Islet of Langerhans (tissue), 1 donor: Measurements from ENCODE around the gene DENND1A.

Experiments
- FAIRE-seq: peaks from one replicate; lab custom pipeline; 2011; peaks lifted over from hg19 to GRCh38; lab: Jason Lieb, UNC

The DENND1A gene

DNA sequence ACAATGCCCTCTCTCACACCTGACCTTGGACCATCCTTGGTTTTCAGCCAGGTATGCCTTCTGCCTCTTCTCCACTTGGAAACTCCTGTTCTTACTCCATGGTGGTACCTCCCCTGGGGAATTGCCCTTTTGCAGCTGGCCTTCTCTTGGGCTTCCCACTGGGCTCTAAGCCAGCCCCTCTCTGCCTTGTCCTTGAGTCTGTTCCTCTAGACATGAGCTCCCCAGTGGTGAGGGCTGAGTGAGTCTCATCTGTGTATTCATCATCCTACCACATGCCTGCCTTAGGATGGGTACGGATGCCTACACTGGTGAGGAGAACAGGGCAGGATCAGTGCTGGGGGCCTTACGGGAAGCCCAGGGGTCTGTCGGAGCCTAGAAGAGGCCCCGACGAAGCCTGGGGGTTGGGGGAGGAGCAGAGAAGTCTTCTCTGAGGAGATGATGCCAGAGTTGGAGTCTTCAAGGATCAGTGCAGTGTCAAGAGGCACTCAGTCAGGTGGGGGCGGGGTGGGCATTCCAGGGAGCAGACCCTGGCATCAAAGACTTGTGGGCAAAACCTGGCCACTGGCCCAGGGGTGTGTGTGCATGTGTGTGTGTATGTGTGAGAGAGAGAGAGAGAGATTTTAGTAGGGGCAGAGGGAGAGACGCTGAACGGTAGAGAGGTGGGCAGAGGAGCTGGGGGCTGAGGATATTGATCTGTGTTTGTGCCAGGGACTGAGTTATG lies 579.2 kb downstream of the DENND1A start:
- no peak for FAIRE-seq

DNA sequence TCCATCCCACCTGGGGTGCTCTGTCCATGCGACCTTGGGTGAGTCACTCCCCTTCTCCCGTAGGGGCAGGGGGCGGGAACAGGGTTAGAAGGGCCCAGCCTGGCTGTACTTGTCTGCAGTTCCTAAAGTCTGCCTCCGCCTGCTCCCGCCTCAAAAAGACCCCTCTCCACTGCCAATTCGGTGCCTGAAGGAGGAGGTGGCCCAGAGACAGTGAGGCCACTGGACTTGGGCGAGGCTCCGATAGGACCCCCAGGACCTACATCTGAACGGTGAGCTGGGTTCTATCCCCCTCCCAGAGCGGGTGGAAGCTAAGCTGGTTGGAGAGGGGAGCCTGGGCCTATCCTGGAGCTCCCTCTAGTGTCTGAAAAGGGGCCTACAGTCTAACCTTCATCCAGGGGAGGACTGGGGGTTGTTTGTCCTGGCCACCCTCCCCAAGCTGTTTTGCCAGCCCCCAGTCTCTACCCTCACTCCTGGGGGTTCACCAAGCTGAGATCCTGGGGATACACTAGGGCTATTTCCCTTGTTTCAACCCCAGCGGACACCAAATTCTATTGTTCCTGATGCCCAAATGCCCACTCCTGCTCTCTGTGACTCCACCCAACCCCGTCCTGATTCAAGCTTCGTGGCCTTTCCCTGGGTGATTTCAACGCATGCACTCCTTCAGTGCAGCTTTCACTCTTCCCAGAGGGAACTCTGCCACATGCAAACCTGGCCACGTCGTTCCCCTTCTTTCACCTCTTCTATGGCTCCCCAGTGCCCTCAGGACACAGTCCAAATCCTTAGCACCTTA lies 580.0 kb downstream of the DENND1A start:
- no peak for FAIRE-seq

DNA sequence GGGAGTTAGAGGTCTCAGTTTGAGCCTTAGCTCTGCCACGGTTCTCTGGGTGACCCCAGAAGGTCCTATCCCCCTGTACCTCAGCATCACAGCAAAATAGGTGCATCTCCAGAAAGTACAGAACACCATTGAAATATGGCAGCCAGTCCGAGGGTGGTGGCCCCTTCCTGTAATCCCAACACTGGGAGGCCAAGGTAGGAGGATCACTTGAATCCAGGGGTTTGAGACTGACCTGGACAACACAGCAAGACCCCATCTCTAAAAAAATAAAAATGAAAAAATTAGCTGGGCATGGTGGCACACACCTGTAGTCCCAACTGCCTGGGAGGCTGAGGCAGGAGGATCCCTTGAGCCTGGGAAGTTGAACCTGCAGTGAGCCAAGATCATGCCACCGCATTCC lies 580.9 kb downstream of the DENND1A start:
- no peak for FAIRE-seq

DNA sequence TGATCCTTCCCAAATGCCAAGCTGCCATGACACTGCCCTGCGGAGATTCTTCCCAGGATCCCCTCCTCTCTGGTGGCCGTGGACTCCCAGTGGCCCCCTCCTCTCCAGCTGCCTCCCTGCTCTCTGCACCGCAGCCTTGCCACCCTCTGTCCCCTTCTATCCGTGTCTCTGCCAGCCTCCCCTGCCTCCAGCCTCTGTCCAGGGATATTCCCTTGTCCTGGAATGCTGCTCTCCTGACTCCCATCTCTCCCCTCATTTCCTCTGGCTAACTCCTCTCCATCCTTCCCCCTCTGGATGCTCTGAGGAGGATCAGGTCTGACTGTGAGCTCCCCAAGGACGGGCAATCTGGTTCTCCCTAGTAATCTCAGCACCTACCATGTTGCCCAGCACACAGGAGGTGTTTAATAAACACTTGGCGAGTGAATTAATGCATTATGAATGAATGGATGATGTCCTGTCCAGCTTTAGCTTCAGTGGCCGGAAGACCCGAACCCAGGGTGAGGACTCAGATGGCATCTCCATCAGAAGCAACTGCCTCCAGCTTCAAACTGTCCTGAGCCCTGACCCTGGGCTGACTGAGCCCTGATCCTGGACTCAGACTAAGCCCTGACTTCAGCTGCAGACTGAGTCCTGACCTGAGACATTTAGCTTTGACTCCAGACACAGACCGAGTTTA lies 581.5 kb downstream of the DENND1A start:
- no peak for FAIRE-seq

DNA sequence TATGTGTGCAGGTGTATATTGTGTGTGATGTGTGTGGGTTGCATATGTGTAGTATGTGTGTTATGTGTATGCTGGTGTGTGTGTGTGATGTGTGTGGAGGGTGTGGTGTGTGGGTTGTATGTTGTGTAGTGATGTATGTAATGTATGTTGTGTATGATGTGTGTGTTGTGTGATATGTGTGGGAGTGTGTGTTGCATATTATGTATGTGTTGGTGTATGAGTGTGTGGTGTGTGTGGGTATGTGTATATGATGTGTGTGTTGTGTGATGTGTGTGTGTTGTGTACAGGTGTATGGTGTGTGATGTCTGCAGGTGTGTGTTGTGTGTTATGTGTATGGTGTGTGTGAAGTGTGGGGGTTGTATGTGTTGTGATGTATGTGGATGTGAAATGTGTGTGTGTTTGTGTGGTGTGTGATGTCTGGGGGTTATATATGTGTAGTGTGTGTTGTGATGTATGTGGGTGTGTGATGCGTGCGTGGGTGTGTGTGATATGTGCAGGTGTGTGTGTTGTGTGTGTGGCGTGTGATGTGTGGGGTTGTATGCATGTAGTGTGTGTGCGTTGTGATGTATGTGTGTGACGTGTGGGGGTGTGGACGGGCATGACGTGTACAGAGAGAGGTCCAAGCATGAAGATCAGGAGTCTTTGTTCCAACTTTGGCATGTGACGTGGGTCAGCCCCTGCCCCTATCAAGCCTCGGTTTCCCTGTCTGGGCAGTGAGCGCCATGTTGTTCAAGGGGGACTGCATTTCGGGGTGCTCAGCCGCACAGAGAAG lies 582.5 kb downstream of the DENND1A start:
- FAIRE-seq = no peak

DNA sequence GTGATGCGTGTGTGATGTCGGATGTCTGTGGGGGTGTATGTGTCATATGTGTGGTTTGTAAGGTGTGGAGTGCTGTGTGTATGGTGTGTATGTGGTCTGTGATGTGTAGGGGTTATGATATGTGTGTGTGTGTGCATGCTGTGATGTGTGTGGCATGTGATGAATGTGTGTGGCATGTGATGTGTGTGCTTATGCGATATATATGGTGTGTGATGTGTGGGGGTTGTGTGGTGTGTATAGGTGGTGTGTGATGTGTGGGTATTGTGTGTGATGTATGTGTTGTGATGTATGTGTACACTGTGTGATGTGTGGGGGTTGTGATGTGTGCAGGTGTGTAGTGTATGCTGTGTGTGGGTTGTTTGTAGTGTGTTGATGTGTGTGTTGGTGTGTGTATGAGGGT lies 583.1 kb downstream of the DENND1A start:
- FAIRE-seq = no peak

DNA sequence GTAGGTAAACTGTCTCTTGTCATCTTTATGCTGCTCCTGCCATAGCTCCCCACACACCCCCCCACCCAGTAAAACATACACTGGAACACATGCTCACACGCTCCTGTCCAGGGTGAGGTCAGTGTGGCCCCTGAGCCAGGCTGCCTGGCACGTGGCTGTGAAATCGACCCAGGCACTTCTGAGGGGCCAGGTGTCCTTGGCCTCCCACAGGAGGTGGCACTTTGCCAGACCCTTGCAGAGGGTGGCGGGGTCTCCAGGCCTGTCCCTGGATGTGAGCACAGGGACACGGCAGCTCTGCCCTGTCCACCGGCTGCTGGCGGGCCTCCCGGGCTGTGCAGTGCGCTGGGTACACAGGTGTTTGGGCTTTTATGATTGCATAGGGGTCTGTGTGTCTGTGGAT lies 583.9 kb downstream of the DENND1A start:
- no peak for FAIRE-seq

DNA sequence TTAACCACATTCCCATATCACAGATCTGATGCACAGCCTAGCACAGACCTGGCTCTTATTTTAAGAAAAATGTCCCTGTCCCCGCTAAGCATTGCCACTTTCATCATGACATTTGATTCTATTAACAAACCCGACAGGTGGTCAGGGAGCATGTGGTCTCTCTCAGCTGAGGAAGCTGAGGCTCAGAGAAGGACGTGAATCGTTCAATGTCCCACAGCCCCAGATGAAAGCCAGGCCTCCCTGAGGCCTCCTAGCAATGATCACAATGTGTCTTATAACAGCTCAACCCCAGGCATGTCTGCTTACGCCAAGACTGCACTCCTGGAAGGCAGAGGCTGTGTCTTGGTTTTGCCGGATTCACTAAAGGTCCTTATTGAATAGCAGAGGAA lies 584.4 kb downstream of the DENND1A start:
- FAIRE-seq = no peak

DNA sequence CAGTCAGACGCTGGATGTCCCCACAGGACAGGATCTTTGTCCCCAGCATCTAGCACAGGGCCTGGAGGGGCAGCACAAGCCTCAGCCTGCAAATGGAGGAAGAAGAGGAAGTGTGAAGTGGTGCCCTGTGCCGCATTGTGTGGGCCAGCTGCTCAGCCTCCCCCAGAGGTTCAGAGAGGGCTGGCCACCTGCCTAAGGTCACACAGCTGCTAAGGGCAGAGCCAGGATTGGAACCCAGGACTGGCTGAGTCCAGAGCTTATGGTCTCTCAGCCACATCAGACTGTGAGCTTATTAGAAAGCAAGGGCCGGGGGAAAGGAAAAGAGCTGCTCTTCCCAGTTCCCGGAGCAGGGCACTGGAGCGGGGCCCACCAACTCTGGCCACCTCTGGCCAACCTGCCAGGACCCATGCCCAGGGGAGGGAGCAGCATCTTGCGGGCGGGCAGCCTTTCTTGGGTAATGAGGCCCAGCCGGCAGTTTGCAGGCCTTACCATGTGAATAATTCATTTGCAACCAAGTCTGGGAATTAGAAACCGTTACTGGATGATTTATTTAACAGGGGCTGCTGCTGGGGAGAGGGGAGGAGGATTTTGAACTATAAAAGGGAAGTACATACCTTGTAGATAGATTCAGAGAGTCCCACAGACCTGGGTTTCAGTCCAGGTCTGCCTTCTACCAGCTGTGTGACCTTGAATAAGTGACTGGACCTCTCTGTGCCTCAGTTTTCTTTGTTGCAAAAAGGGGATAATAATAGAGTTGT lies 585.6 kb downstream of the DENND1A start:
- no peak for FAIRE-seq

DNA sequence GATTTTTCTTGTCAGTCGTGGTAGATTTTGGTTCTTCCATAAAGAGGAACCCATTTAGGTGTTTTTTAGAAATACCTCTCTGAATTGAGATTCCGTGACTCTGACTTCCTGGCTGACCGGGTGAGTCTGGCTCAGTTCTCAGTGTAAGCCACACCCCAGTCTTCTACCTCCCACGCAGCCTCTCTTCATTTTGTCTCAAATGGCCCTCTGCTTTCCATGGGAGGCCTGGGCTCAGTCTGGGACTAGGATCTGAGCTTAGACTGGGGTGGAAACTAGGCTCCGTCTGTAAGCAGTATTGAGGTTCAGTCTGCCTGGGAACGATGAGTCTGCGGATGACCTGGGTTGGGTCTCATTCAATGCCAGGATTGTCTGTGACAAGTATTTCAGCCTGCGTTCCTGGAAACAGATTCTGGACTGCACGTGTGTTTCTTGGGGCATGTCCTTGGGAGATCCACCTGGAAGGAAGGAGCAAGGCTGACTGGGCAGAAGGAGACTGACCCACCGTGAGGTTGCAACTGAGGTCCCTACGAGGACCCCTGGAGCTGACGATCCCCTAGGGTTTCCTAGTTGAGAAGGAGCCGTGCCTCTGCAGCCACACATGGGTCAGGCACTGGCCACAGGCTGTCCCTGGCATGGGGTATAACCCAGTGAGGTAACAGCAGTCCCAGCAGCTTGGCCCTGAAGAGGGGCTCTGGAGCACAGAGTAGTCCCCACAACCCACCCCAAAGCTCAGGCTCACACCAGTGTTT lies 586.3 kb downstream of the DENND1A start:
- no peak for FAIRE-seq

DNA sequence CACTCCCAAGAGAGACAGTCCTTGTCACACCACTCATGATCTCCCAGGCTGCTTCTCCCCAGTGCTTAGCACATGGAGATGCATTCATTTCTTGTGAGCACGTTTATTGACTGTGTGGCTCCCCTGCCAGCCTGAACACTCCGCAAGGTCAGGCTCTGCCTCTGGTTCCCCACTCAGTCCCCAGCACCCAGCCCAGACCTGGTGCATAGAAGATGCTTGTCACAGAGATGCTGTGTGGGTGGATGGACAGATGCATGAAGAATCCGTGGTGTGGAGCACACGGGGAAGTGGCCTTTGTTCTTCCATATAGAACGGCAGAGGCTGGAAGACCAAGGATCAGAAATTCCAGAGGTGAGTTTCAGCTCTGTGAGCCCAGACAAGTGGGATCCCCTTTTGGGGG lies 587.7 kb downstream of the DENND1A start:
- FAIRE-seq = no peak

DNA sequence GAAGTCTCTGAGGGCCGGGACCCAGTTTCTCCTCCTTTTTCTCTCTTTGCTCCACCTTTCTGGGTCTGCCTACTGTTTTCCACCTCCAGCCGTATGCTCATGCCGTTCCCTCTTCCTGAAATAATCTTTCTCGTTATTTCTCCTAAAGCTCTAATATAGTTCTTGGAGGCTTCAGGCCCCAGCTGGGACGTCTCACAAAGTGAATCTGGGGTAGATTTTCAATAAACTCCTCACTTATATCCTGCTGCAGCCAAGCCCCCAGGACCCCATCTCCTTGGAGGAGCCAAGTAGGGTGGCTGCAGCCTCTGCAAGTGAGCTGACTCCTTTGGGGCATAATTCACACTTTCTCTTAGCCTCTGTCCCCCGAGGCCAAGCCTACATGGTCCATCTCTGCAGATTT lies 588.1 kb downstream of the DENND1A start:
- no peak for FAIRE-seq

DNA sequence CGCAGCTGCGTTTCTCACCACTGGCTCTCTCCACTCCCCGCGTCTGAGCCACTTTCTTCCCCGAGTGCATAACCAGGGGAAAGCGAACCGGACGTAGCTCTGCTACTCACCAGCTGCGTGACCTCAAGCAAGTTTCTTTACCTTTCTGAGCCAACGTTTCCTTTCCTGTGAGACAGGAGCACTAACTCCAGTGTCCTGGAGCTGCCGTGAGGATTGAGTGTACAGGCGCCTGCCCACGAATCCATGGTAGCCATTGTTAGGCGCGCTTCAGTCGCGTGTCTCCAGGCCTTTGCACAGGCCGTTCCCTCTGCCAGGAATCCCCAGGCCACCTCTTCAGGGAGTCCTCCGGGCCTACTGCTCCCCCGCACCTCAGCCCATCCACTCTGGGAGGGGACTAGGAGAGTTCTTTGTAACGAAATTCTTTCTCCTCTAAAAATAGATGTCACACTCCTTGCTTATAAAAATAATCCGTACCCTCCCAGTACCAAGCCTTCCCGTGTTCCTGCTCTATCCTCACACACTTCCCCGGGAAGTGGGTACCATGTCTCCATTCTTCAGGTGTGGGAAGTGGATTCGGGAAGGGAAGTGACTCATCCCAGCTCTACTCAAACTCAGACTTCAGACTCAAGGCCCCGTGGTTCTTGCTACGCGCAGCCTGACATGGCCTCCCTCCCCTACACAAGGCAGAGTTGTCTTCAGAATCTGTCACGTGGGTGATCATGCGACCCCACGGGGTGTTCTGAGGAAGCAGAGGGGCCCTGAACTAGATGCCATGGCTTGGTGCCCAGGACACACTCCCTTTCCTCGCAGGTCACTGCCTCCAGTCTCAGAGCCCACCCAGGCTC lies 590.0 kb downstream of the DENND1A start:
- FAIRE-seq = no peak

DNA sequence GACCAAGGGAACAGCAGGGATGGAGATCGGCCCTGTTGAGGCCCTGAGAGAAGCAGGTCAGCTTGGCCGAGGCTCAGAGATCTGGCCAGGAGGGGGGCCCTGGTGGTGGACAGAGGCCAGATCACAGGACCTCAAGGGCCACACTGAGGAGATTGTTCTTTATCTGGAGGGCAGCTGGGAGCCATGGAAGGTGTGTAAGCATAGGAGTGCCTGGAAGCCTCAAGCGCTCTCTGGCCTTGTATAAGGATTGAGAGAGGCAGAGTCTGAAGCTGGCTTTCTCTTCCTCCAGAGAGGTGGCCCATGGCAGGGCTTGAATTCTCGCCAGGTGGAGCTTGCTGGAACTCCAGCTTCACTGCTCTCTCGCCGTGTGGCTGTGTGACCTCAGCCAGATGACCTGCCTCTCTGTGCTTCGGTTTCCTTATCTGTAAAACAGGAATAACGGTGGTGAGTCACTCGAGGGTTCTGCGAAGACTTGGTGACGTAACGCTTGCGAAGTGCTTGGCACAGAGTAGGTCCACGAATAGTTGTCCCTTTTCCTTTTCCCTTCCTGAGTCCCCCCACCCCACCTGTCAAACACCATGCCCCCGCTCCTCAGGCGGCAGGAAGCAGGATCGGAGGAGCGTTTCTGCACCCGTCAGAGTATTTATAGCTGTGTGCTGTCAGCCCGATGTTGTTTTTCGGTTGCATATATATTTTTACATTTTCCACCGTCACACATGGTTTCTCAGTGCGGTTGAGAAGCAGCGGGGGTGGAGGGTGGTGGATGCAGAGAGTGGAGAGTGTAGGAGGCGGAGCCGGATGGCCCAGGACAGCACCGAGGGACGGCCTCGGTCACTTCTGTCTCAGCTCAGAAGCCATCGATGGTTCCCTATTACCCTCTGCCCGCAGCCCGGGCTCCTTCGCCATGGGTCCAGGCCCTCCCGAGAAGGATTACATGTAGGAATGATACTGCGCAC lies 590.9 kb downstream of the DENND1A start:
- no peak for FAIRE-seq

DNA sequence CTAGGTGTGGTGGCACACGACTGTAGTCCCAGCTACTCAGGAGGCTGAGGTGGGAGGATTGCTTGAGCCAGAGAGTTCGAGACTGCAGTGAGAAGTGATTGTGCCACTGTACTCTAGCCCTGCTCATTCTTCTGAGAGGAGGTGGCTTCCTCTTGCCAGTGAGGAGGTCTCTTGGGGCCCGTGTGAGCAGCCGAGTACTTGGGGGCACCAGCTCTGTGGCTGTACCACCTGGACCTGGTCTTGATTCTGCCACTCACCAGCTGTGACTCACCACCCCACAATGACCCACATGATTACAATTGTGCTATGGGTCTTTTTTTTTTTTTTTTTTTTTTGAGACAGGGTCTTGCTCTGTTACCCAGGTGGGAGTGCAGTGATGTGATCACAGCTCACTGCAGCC lies 592.0 kb downstream of the DENND1A start:
- no peak for FAIRE-seq

DNA sequence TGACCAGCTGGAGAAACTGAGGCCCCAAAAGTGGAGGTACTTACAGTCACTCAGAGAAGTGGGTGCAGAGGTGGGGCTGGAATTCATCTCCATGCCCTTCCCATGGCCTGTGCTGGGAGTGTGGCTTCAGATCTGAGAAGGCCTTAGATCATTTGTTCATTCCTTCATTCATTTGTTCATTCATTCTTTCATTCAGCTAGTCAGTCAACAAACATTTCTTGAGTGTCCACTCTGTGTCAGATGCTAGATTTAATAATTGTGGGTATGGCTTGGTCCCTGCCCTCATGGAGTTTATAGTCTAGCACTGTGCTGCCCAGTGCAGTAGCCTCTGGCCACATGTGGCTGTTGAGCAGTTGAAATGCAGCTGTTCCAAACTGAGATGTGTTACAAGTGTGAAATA lies 593.0 kb downstream of the DENND1A start:
- no peak for FAIRE-seq

DNA sequence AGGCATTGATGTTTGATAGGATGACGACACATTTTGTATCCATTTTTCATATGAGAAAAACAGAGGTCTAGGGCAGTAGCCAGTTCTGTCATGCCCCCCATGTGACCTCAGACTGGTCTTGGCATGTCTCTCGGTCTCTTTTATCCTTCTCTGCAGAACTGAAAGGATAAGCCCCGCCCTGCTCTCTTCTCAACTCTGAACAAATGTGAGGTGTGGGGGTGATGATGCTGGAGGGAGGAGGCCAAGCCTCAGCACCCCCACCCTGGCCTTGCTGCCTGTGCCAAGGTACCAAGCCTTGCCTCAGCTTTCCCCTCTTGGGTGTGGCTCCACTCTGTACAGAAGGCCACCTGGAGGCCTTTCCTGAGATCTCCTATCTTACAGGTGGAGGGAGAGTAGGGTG lies 593.5 kb downstream of the DENND1A start:
- no peak for FAIRE-seq

DNA sequence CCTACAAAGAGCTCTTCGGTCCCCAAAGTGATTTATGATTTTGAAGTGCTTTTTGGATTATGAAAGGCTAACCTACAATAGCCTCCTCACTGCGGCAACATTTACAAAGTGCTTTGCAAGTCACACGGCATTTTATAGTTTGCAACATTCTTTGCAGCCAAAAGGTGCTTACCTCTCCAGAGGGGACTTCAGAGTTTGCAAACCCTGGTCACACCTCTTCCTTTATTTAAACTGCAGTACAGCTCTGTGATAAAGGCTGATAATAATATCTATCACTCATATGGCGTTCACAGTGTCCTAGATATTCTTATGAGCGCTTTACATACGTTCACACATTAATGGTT lies 594.0 kb downstream of the DENND1A start:
- no peak for FAIRE-seq
